Dermis blood vessel endothelial cell (primary cell): ENCODE results near the gene LNX1. TPM values are rescaled to one million over a fixed set of nuclear protein-coding genes. Genes with fewer than 3 reads are reported as not detected.

Experiments used
- DNase-seq: peaks from one replicate; pipeline ENCODE4 v3.0.0; 2010
- total RNA-seq: library from RNA; depleted of rRNA; stranded (reverse); fragments of >200 nt; gene quantifications from 2 replicates; pipeline ENCODE4 v1.2.3, GENCODE V29; 2014

The LNX1 gene
- total RNA-seq, 1 donor from 2014 or later: 3.1 TPM

- DNase-seq: no peak
These were observed 7.6 kb upstream of the LNX1 start for GRCh38 chr4:53598901-53599300.

GRCh38 chr4:53598483-53598882 is 7.2 kb upstream of the LNX1 start:
- no peak for DNase-seq

- no peak for DNase-seq
These were observed 5.6 kb upstream of the LNX1 start for GRCh38 chr4:53596901-53597300.

- DNase-seq: no peak
These were observed 4.5 kb upstream of the LNX1 start for GRCh38 chr4:53595834-53596233.

GRCh38 chr4:53595204-53595603 is 3.9 kb upstream of the LNX1 start:
- no peak for DNase-seq

GRCh38 chr4:53593765-53594164 is 2.5 kb upstream of the LNX1 start:
- DNase-seq: no peak

- peak; percentile 47 for DNase-seq
These were observed 1.6 kb upstream of the LNX1 start for GRCh38 chr4:53592686-53593501.

- peak; percentile 54 for DNase-seq
These were observed 836 bp upstream of the LNX1 start for GRCh38 chr4:53592122-53592521.

- no peak for DNase-seq
These were observed 1.1 kb downstream of the LNX1 start for GRCh38 chr4:53590187-53590586.

- no peak for DNase-seq
These were observed 1.8 kb downstream of the LNX1 start for GRCh38 chr4:53589511-53589910.

GRCh38 chr4:53587135-53587534 is 4.2 kb downstream of the LNX1 start:
- DNase-seq: no peak

GRCh38 chr4:53586121-53586816 is 5.0 kb downstream of the LNX1 start:
- DNase-seq: peak; percentile 20

- DNase-seq: no peak
These were observed 6.6 kb downstream of the LNX1 start for GRCh38 chr4:53584658-53585057.

- DNase-seq: no peak
These were observed 7.8 kb downstream of the LNX1 start for GRCh38 chr4:53583513-53583912.

GRCh38 chr4:53582194-53582593 is 9.1 kb downstream of the LNX1 start:
- no peak for DNase-seq

GRCh38 chr4:53580274-53580673 is 11.0 kb downstream of the LNX1 start:
- no peak for DNase-seq

GRCh38 chr4:53579826-53580225 is 11.5 kb downstream of the LNX1 start:
- DNase-seq: no peak

- peak; percentile 40 for DNase-seq
These were observed 14.5 kb downstream of the LNX1 start for GRCh38 chr4:53576676-53577372.

GRCh38 chr4:53576071-53576617 is 15.1 kb downstream of the LNX1 start:
- no peak for DNase-seq

- DNase-seq: no peak
These were observed 15.7 kb downstream of the LNX1 start for GRCh38 chr4:53575552-53575951.

GRCh38 chr4:53574528-53574927 is 16.8 kb downstream of the LNX1 start:
- DNase-seq: no peak

- peak; percentile 16 for DNase-seq
These were observed 17.6 kb downstream of the LNX1 start for GRCh38 chr4:53573696-53574095.

GRCh38 chr4:53572600-53572994 is 18.7 kb downstream of the LNX1 start:
- peak; percentile 19 for DNase-seq
